D341Med (cell line): Measurements from ENCODE around the gene ZPLD1.
A peak's percentile ranks its signal among the peaks of the same experiment; 100 is the strongest.

Experiments used
- DNase-seq: peaks from one replicate; pipeline ENCODE4 v3.0.0; 2012; ENCODE audit warnings: low spot score

The ZPLD1 gene

DNA sequence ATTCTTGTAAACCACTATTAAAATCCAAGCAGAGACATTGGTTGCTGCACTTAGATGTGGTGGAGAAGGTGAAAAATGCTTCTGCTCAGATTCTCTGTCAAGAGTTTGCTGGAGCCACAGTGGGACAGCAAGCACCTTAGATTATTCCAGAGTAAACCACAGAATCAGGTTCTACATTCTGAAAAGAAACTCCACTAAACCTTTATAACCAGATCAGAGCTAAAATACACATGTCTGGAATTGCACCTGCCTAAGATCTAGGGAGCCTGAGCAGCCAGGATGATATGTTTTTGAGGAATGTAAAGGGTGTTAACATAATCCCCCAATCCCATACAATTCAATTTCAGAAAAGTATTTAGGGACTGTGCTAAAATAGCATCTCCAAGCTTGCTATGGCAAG, at the start of gene ZPLD1:
TSS of gene ZPLD1 (plus strand) at position 301 of the 400 bp plus-strand sequence. CDS start 3,473 bp downstream, outside the sequence.
- DNase-seq = no peak

DNA sequence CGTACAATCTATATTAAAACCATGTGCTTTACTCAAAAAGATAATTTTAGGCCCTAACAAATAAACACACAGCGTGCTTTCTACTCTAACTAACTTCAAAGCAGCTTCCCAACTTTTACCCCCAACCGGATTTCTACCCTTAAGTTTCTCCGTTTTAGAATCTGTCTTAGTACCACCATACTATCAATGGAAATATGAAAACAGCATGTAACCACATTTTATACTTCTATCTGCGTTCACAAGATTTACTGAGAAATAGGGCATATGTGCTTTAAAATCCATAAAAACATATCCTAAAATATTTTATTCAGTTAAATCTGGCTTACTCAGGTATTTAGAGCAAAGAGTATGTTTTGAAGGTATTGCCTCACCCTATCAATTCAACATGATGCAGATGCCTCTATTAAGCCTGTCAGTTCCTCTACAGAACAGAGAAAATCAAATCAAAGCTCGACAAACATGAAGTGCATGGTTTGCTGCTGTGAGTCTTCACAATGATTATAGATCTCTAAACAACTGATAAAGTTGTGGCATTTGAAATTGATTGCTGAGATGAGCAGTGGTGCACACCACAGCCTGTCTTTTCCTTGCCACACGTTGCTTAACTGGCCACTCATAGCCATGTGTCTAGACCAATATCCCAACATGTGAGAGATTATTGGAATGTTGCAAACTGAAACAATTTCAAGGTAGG, 44.5 kb upstream of the ZPLD1 start:
- DNase-seq = no peak

DNA sequence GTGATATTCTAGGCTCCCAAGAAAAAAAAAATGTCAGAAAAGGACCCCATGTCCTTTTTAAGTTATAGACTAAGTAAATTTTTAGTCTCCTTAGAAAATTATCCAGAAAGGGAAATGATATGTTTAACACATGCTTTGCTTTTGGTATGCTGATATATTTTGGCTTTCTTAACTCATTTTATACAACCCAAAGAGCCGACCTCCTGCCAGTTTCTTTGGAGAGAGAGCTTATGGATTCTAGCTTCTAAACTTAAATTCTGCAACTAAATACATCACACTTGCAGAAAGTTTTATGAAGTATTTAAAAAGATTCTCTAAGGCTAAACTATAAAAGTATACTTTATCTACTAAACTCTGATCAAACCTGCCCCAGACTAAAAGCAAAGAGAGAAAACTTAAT, 43.9 kb upstream of the ZPLD1 start:
- no peak for DNase-seq

DNA sequence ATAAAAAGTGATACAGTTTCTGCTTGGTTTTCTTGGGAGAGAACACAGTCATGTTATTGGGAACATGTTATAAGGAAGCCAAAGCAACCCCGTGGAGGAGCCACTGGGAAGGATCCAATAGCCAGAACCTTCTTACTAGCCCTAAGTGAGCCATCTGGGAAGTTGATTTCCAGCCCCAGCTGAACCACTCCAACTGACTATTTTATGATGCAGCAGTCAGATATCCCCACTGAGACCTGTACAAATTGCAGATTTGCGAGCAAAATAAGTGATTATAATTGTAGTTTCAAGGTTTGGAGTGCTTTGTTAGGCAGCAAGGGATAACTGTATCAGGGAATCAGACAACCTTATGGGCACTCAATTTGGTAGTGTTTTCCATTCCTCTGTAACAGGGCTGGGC, 43.3 kb upstream of the ZPLD1 start:
- DNase-seq = no peak

DNA sequence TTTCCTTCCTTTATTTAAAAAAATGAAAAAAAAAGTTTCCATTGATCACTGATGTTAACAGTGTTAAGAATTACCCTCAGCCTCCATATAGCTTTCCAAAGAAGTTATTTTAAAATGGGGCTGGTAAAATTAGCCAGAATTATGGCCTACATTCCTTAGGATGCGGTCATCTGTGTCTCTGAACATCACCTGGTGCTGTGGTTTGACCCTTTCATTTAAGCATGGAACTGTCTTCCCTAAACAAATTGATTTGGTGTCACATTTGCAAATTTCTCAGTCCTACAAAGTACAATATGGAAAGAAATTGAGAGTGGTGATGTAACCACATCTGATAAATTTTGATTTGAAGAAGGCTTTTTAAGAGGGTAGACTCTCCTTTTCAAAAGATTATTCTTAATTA, 40.3 kb upstream of the ZPLD1 start:
- DNase-seq = no peak

DNA sequence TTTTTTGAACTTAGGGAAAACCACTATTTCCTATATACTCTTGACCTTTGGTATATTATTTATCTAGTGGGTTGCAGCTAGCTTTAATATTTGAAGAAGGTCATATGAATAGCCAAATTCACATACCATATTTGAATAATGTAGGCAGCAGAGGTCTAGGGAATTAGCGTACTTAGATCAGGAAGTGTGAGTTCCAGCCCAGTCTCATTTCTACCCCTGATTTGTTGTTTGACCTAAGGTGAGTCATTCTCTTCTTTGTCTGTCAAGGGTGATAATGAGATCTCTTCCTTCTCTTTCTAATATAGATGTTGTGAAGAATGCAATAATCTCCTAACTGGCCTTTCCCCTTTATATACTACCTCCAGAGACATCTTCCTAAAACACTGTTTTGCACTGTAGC, 36.6 kb upstream of the ZPLD1 start:
- DNase-seq = no peak

DNA sequence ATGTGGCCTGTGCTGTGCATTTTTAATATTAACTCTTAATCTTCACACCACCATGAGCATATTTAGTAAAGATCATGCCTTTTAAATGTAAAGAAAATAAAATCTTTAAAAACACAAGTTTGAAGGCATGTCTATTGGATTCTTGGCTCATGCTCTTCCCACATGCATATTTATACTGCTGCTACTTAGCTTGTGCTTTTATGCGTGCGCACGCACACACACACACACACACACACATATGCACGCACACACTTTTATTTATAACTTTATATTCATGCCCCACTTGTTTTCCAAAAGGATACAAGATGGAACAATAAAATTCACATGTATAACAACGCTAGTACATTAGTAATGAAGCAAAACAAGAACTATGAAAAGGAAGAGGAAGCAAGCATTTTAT, 36.1 kb upstream of the ZPLD1 start:
- DNase-seq = no peak

DNA sequence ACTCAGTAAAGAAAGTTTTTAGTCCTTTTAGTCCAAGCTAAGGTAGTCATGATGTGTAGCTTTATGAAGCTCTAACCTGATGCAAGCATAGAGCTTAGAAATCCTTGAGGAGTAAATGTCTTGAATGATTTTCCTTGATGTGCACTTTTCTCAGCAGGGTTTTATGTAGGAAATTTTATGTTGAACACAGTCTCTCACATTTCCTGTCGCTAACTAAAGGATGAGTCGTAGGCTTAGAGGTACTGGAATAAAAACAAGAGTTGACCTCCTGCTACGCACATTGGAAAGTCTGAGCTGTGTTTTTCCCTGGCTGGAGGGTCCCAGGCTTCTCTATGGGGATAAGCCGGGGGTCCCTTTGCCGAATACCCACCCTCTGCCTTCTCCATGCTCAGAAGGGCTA, 34.7 kb upstream of the ZPLD1 start:
- no peak for DNase-seq

DNA sequence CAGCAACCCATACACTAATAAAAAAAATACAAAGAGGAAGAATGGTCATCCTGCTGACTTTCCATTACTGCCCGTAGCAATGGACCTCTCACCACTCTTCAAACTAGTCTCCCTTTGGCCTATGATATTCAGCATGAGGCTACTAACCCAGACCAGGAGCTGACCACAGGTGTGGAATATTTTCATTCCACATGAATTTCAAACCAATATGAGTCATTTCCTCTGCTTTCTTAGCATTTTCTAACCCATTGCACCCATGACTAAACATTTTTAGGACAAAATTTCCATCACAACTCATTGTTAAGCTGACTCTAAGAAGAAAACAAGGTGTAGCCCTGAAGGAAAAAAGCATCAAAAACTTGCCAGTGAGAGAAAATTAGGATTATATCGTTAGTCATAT, 34.0 kb upstream of the ZPLD1 start:
- no peak for DNase-seq

DNA sequence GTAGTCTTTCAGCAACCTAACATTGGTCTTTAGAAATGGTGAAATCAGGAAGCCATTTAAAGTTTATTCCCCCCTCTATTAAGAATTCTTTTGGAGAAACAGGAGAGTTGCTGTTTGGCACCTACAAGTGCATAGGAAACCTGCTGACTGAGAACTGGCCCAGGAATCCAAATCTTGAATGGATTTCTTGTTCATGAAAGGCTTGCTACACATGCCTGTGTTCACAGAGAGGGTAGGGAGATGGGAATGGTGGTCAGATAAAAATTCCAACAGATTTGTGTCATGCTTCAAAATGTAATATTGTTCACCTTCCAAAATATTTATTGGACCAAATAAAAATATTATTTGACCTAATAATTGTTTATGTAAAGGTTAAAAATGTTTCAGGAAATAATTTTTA, 24.2 kb upstream of the ZPLD1 start:
- DNase-seq = no peak

DNA sequence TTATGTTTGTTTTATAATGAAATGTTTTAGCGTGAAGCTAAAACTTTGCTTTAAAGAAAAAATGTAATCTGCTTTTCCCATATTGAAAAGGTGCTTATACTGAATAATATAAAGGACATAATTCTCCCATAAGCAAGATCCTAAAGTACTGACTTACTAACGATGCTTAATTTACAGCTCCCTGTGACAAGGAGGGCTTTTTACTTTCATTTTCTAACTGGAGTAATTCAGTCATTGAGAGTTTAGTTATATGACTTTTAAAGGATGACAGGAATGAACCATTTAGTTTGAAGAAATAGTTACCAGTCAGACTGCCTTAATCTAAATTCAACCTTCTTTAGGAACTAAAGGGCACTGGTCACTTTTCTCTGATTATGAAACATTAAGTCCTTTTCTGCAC, 19.3 kb upstream of the ZPLD1 start:
- no peak for DNase-seq

DNA sequence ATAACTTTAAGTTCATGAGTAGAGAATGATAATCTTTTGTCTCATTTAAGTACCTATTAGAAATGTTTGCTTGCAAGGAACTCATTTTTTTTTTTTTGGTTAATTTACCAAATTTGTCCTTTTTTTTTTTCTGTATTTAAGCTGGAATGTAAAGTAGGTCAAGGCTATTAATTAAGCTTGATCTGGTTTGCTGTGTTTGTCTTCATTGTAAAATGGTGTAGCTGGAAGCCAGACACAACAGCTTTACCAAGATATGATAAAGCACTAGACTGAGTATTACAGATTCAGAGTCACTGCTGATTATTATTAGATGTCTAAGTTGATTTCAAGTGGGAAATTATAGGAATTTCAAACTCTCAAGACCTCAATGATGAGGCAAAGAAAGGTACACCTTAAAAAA, 15.0 kb upstream of the ZPLD1 start:
- DNase-seq = no peak

DNA sequence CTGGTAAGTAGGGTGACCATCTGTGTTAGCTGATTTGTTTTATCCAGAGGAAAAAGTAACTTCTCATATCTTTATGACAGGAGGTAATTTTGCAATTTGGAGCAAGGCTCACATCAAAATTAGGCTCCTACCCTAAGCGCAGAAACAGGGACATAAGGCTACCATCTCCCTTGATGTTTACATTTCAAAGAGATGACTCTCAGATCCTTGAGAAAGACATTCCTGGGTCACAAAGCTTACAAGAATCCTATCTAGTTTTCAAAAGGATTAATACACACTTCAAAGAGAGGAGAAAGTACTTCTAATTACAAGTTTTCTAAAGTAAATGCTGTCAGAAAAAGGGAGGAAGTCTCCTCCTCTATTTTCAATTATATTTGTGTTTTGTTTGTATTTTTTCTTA, 7.0 kb downstream of the ZPLD1 start:
- no peak for DNase-seq

DNA sequence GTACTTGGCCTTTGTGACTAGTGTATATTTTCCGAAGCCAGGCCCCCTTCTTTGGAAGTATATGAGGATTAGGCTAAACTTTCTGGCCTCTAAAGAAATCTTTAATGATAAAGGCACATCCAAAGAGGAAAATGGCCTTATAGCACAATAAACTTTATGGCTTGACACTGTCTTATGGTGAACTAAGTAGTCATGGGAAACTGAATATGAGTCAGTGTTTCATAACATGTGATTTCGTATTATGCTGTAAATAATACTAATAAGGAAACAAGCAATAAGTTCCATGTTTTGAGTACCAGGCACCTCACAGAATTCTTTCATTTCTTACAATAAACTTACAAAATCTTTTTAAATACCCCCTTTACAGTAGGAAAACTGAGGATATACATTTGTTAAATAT, 8.2 kb downstream of the ZPLD1 start:
- DNase-seq = no peak

DNA sequence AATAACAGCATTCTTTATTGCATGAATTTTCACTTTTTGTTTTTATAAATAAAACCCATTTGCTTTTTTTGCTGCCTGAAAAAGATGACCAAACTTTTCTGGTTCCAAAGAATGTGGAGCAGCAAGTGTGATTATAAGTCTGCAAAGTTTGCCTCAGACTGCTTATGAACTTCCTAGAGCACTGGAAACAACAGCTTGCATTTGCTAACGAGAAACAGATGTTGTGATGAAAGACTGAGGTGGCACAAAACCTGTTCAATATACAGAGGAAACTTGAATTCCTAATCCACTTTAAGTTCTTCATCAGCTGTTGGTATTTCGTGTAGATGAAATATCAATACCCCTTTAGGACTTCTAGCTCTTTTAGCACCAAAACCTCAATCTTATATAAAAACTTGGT, 9.3 kb downstream of the ZPLD1 start:
- DNase-seq = no peak

DNA sequence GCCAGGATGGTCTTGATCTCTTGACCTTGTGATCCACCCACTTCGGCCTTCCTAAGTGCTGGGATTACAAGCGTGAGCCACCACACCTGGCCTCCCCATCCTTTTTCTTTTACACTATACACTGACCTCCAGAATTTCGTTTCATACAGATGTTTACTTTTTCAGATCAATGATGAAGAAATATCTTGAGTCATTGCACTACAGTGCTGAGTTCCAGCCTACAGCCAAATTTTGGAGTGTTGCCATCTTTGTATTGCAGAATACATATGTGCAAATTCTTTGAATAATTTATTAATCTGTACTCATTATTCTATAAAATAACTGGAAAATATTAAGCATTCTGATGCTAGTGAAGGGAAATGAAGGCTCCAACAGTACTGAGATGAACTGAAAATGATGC, 12.5 kb downstream of the ZPLD1 start:
- no peak for DNase-seq

DNA sequence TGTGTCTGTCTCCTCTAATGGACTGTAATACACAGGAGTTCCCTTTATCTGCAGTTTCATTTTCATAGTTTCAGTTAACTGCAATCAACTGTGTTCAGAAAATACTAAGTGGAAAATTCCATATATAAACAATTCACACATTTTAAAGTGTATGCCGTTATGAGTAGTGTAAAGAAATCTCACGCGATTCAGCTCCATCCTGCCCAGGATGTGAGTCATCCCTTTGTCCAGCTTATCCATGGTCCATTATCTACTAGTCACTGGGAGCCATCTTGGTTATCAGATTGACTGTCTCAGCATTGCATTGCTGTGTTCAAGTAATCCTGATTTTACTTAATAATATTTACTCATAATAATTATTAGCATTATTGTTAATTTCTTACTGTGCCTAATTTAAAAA, 14.5 kb downstream of the ZPLD1 start:
- DNase-seq = no peak

DNA sequence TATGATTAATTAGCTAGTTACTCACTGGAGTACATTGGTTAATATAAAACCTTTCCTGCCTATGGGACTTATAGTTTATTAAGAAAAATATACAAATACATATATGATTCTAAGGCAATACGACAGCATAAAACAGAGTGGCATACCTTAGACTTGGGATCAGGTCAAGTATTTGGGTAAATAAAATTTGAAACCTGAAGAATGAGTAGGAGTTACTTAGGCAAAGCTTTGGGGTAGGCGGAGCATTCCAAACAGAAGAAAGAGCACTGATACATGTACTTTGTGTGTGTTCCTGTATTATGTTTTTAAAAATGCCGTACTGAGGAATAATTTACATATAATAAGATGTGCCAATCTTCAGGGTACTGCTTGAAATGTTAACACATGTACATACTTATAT, 15.1 kb downstream of the ZPLD1 start:
- DNase-seq = no peak

DNA sequence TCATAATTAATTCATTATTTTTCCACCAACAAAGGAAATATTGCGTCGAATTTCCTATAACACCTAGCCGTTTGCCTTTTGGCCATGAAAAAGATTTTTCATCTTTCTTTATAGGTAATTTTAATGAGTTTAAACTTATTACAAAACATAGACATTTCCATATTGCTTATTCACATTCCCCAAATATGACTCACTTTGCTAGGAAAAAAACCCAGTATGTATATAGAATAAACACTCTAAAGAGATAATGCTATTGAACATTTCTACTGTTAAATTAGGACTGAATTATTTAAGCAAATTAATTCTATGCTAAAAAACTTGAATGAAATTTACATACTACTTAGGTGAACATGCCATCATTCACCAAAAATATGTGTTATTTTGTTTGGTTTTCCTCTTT, 16.2 kb downstream of the ZPLD1 start:
- no peak for DNase-seq

DNA sequence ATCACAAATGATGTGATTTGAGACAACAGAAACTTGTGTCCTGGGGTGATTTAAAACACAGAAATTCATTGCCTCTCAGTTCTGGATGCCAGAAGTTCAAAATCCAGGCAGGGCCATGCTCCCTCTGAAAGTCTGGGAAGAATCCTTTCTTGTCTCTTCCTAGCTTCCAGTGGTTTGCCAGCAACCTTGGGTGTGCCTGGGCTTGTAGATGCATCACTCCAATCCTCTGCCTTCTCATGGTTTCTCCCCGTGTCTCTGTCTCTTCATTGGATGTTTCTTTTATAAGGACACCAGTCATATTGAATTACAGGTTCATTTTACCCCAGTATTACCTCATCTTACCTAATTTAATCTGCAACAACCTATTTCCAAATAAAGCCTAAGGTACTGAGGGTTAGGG, 16.7 kb downstream of the ZPLD1 start:
- no peak for DNase-seq

DNA sequence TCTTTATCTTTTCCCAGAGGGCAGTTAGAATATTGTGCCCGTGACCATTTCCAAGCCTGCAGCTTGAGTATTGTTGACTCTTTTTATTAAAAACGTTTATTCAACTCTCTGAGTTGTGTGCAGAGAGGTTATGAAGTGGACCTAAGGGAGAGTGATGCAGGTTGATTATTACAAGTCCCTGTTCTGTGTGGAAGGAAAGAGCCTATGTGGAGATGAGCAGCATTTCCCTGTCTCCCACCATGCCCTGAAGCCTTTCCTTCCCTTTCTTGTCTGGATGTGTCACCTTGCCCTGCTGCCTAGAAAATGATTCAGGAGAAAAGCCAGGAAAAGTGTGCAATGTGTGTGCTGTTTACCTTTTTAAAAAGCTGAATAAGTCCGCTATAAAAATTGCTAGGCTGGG, 19.4 kb downstream of the ZPLD1 start:
- DNase-seq = no peak

DNA sequence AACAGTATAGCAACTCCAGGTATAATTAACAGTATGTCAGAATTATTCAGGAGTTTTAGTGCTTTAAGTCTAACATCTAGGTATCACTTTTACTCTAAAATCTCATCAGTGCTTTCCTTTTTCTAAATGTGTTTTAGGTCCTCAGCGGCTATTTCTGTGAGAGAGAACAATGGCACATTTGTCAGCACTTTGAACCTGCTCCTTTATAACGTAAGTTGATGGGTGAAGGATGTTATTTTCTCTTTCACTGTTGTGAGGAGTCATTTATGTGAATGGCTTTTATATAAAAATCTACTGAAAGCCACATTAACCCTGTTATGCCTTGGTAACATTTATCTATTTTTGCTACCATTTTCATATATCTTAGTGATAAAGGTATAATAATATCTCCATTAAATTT, 22.8 kb downstream of the ZPLD1 start:
- no peak for DNase-seq

DNA sequence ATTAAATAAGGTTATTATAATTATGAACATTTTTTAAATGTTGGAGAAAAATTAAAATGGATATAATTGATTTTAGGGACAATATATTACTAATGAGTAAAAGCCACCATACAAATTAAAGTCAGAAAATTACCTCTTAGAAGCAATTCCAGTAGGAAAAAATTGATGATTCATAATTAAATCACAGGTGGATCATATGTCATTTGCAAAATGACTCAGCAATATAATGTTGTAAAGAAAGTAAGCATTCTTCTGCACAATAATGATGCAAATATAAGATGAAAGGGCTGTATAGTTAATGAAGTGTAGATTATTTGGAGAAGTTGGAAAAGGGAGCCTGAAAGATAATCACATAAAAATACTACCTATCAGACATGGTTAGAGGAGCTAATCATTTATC, 25.8 kb downstream of the ZPLD1 start:
- no peak for DNase-seq

DNA sequence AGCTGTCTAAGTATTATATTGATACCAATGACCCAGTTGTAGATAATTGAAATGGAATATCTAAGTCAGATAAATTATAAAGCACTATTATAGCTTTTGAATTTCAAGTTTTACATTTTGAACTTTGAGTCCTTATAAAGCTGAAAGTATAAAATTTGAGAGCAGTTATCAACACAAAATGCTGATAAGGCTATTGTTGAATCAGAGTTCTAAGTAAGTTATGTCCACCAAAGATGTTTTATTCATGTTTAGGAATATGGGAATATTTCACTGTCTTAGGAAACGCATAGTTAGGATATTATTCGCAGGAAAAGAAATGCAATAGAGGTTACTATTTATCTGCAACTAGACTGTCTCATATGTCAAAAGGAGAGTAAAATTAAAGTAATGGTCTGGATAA, 29.4 kb downstream of the ZPLD1 start:
- DNase-seq = no peak

DNA sequence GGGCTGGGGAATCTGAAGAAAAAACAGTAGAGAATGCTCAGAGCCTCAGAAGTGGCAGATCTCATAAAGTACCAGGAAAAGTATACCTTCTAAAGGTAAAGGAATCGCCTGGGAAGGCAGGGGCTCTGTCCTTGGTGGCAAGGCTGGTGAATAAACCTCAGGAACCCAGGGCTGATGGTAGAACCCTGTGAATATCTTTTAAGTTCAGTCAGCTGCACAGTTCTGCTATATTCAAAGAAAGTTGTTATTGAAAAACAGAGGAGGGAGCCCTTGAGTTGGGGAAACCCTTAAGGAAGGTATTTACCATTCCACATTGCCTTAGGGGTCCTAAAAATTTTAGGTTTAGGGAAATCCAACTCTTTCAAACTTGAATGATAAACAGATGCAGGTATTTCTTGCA, 31.2 kb downstream of the ZPLD1 start:
- DNase-seq = peak; percentile 17
